GM21737 (cell line): ENCODE results near the gene LRRC71.

Source experiments
- ATAC-seq: cut with Tn5 transposase; IDR thresholded peaks from one replicate; pipeline ENCODE4 v1.9.1; 2021; ENCODE audit warnings: mild to moderate bottlenecking, moderate library complexity; ENCODE audit not compliant: unreplicated experiment

LRRC71 gene

DNA sequence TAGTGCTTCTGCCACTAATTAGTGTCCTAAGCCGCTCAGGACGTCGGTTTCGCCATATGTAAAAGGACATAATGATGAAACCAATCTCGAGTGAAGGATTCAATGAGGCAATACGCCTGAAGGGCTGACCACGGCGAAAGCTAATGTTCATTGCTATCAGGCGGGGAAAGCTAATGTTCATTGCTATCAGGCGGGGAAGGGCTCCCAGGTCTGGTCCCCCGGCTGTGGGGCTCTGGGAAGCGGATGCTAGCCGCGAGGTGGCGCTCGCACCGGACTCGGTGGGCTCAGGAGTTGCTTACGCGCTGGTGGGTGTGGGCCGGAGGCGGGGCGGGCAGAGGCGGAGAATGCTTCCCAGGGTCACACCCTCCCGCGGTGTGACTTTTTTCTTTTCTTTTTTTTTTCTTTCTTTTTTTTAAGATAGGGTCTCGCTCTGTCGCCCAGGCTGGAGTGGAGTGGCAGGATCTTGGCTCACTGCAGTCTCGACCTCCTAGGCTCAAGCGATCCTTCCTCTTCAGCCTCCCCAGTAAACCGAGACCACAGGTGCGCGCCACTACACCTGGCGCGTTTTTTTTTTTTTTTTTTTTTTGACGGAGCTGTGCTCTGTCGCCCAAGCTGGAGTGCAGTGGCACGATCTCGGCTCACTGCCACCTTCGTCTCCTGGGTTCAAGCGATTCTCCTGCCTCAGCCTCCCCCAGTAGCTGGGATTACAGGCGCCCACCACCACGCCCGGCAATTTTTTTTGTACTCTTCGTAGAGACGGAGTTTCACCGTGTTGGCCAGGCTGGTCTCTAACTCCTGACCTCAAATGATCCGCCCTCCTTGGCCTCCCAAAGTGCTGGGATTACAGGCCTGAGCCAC is 28.0 kb upstream of the LRRC71 start:
- no peak for ATAC-seq

DNA sequence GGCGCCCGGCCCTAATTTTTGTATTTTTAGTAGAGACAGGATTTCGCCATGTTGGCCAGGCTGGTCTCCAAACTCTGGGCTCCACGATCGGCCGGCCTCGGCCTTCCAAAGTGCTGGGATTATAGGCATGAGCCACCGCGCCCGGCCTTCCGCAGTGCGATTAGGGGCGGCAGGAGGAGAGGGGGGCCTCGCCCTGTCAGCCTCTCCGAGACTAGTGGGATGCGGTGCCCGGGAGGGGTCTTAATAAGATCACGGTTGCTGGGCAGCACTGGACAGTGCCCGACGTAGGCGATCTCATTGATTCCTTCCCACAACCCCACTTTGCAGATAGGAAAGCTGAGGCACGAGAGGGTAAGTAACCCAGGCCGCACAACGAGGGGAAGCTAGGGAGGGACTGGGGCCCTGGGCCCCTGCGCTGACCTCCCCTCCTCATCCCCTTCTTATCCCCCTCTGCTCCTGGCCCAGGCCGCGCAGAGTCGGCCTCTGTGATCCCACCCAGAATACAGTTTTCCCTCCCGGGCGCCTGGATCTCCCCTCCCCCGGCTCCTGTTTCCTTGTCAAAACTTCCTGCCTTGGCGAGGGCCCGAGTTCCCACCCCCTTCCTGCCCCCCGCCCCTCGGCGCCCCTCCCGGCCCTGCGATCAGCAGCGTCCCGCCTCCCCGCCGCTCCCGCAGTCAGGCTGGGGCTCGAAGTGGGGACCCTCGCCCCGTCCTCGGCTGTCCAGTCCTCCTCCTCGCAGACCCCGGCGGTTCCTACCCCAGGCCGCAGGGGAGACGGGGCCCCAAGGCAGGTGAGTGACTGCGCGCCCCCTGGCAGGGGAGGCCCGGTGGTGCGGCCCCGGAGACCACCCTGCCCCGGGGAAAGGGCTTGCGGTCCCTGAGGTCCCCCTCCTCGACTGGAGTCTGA is 27.1 kb upstream of the LRRC71 start, which contains the start of gene PEAR1:
Gene PEAR1 (plus strand): TSS at position 671 of the 906 bp plus-strand sequence. CDS start 10,209 bp downstream, outside the sequence.
- no peak for ATAC-seq

DNA sequence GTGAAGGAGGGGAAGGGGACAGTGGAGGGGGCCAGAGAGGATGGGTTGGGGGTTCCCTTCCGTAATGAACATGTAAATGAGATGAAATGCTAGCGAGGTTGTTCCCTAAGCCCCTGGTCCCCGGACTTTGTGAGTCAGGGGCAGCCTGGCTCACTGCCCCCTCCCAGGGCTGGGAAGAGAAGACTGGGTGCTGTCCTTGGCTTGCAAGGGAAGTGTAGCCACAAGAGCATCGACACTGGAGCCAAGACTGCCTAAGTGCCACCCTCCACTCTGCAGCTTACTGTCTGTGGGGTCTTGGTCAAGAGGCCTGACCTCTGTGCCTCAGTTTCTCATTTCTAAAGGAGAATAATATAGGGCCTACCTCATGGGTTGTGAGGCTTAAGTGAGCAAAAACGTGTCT is 26.4 kb upstream of the LRRC71 start:
- no peak for ATAC-seq

DNA sequence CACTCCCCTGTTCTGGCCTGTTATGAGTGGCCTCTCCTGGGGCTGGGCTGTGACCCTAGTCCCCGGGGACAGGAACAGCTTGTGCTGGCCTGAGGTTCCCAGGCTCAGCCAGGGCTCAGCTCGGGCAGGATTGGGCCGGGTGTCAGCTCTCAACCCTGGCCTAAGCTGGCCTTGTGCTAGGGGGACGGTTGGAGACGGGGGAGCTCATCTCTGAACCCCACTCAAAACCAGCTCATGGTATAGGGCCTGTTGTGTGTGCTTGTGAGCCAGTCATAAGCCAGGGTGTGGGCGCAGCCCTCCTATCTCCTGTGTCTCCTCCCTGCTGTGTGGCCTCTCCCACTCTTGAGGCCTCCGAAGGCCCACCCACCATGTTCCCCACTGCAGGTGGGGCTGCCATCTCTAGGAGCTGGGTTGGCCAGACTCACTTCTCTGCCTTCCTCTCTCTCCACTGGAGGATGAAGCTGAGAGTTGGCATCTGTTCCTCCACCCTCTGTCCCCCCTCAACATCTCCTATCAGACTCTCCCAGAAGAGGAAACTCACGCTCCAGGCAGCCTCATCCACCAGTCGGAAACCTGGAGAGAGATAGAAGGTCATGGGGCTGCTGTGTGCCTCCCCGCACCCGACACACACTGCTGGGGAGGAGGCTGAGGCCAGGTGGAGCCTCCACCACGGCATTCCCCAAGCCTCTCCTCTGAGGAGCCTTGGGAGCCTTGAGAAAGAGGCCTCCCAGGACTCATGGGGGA is 25.5 kb upstream of the LRRC71 start:
- ATAC-seq = no peak

DNA sequence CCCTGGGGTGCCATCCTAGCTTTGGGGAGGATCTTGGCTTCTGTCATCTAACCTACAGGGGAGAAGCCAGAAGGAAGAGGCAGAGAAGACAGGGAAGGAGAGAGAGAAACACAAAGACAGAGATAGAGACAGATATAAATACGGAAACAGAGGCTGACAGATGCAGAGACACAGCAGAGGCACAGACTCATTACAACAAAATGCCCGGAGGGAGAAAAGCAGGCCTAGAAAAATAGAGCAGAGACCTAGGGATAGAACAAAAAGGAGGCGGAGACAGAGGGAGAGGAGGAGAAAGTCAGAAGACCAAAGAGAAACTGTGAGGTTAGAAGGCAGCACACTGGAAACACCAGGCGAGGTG is 25.0 kb upstream of the LRRC71 start:
- ATAC-seq = no peak

DNA sequence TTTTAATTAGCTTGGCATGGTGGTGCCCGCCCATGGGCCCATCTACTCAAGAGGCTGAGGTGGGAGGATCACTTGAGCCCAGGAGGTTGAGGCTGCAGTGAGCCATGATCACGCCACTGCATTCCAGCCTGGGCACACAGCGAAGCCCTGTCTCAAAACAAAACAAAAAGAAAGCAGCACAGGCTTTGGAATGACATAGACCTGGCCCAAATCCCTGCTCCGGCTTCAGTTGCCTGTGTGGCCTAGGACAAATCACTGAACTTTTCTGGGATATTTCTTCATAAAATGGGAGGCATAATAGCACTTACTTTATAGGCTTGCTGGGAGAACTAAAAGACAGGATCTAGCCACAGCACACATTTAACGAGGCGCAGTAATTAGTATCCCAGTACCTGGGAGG is 24.5 kb upstream of the LRRC71 start:
- ATAC-seq = no peak

DNA sequence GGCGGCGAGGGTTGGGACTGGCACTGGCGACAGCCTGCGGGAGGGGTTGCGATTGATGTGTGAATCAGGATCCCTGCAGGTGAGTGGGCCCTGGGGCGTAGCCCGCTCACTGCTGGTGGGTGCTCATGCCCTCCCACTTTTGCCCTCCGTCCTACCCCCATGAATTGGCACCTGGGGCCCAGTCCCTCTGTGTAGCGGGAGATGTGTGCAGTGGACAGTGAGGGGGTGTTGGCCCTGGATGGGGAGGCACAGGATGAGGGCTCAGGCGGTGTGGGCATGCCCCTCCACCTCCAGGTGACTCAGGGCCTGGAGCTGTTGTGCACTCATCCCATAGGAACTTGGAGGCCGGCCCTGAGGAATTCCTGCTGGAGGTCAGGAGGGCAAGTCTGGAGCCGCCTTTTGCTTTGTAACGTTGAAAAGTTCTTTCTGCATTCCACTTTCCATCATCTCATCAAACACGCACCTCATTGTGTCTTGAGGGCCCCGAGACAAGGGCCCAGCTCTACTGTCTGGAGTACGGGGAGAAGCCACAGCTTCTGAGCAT is 23.9 kb upstream of the LRRC71 start:
- ATAC-seq = no peak

DNA sequence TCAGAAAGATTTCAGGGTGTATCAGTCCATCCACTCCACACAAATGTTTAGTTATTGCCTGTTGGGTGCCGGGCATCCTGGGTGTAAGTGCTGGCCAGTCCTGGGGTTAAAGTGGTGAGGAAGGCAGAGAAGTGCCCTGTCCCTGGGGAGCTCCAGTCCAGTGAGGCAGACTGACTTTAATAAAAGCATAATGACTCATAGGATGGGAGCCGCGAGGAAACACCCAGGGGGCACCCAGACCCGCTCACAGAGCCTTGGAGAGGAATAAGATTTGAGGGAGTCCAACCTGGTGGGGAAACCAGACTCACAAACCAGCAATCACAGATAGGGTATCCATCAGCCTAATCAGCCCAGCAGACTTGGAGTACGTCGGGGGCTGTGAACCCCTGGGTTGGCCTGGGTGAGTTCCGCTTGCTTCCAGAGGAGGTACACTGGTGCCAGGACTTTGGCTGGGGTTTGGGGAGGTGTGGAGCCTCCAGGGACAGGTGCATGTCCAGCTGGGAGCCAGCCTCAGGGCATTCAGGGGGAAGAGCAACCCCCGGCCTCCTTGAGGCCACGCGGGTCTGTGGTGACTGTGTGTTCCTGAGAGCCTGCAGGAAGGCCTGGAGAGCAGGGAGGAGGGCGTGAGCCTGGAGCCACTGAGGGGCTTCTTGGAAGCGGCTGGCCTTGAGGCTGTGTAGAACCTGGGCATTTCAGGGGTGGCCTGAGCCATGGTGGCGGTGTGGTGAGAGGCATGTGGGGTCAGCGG is 23.2 kb upstream of the LRRC71 start:
- ATAC-seq = no peak

DNA sequence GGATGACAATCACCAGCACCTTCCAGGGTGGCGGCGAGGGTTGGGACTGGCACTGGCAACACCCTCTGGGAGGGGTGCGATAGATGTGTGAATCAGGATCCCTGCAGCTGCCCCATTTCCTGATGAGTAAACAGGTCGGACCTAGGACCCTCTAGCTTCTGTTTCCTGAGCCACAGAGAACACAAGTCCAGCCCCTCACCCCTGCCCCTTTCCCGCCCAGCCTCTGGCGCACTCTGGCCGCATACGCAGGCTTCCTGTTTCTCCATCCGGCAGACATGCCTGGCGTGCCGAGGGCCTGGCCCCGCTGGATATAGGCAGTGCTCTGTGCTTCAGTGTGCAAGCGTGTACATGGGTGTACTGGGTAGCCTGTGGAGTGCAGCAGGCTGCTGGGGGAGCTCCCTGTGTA is 22.3 kb upstream of the LRRC71 start:
- no peak for ATAC-seq

DNA sequence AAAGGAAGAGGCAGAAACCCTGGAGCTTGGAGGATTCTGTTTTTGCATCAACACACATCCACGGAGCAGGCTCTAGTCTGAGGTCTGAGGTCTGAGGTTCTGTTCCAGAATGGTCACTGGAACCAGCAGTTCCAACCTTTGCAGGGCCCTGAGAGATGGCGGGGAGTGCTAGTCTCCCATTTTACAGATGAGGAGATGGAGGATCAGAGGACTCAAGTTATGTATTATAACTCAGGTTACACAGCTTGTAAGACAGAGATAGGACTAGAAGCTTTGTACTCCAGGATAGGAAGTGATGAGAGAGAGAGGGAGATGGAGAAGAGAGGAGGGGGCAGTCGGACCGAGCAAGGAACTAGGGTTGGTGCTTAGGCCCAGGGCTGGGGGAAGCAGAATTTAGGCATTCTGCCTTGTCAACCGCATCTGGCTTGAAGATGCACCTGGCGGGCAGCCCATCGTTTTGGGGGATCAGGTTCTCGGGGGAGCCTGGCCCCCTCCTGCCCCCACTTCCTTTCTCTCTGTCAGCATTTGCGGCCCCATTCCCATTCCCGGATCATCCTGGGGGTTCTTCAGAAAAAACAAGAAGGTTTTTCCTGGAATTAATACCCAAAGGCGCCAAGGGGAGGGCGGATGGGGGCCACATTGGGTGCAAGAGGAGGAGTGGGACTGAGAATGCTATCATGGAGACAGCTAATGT is 21.3 kb upstream of the LRRC71 start:
- ATAC-seq = no peak

DNA sequence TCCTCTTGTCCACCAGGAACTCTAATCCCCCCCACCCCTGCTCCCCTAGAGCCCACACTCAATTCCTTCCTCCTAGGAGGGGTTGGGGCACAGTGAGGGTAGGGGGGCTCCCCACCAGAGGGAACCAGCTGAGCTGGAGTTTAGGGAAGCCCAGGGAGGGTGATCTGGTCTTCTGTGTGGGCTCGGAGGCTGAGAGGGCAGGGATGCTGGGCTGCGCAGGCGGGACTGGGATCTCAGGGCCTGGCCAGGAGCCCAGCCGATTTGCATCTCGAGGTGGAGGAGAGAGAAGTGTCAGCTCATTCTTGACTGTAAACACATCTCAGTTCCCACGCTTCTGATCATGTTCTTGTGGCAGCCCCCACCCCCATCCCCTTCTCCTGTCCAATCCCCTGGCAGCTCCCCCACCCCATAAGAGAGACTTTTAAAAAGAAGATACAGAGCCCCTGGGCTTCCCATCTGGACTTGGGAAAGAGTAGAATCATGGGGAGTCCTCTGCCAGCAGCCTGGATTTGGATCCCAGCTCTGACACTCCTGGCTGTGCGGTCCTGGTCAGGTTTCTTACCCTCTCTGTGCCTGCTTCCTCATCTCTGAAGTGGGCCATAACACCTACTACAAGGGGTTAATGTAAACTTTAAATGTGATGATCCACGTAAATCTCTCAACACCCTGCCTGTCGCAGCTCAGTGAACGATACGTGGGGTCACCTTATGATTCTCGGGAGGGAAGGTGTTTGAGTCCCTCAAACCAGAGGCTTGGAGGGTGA is 20.3 kb upstream of the LRRC71 start:
- ATAC-seq = no peak

DNA sequence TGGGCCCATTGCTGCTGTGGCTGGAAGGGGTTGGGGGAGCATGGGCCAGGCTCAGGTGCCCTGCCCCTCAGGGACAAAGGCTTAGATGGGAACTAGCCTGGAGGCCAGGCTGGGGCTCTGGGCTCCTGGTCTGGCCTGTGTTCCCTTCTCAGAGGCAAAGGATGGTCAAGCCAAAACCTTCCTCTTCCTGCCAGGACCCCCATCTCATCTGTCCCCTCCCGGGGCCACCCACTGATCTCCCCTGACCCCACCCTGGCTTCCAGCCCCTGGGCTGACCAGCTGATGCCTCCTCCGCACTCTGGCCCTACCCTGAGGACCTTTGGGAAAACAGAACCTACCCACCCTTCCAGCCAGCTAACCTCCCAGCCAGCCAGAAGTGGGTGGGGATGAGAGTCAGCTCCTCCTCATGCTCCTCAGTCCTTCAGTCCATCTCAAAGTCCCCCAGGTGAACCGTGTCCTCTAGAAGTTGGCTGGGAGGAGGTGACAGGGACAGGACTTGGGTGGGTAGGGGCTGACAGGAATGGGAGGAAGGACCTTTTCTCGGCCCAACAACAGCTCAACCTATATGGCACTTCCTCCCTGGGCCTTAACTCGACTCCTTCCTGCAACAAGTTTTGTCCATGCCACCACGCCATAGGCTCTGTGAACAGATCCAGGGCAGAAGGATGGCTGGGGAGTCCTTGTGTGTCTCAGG is 19.4 kb upstream of the LRRC71 start:
- ATAC-seq = no peak

DNA sequence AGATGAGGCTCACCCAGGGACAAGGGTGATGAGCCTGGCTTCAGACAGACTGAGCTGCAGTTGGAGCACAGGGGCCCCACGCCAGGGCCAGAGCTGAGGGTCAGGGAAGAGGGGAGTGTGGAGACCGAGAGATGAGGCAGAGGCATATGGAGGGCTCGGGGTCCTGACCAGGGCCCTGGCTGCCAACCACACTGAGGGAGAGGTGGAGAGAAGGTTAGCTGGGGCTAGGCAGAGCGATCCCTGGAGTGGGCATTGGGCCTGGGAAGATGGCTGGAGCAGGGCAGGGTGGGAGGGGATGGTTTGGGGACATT is 18.9 kb upstream of the LRRC71 start:
- no peak for ATAC-seq

DNA sequence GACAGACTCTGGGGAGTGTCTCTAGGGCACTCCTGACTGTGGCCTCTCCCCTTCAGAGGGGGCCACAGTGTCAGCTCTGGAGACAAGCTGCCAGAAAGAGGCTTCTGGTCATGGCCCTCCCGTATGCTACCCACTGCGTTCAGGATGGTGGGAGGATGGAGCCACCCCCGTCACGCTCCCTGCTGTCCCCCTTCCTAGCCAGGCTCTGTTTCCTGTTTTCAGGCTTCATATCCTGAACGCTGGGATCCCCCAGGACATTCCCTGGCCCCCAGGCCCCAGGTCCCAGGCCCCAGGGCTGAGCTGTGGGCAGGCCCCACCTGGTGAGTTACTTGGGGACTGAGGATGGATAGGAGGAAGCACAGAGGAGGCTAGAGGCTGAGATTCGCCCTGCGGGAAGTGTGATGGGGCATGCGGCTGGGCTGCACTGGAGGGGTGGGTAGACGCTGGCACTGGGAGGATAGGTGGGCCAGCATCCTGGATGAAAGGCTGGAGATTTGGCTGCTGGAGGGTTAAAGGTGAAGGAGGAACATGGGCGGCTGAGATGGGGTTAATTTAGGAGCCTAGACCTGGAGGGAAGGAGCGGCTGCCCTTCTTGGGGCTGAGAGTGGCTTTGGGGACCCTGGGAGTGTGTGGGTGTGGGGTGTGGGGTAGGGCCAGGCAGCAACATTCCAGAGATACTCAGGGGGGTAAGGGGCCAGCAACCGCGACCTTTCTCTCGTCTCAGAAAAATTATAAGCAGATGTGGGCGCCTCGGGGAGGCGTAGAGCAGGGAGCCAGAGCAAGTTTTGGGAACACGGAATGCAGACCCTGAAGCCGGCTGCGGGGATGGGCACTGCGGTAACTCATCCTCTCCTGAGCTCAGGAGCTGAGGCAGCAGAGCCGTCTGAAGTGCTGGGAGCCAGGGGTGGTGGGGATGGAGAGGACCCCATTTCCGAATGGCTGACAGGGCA is 18.2 kb upstream of the LRRC71 start:
- ATAC-seq = no peak

DNA sequence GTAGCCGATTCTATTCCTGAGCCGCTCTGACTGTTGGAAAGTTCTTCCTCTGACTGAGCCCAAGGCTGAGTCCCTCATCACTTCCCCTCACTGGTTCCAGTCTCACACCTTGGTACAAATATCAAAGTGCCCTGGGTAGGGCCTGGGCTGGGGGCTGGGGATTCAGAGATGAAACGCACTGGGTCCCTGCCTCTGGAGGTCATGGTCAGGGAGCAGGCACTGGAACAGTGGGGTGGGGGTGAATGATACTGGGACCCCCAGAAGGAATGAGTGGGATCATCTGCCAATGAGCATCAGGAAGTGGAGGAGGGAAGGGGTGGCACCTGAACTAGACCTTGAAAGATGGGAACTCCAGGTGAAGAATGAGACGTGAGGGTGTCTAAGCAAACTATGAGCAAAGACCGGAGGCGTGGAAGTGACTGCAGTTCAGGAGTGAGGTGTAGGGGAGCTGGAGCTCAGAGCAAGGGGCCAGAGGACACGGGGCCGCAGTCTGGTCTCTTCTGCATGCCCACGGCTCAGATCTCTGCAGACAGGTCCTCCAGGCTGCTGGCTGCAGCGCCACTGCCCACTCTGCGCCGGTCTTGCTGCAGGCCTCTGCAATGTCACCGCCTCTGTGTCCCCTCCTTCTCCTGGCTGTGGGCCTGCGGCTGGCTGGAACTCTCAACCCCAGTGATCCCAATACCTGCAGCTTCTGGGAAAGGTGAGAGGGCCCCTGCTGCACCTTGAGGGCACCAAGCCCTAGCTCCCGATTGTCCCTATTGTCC is 16.9 kb upstream of the LRRC71 start:
- ATAC-seq = no peak

DNA sequence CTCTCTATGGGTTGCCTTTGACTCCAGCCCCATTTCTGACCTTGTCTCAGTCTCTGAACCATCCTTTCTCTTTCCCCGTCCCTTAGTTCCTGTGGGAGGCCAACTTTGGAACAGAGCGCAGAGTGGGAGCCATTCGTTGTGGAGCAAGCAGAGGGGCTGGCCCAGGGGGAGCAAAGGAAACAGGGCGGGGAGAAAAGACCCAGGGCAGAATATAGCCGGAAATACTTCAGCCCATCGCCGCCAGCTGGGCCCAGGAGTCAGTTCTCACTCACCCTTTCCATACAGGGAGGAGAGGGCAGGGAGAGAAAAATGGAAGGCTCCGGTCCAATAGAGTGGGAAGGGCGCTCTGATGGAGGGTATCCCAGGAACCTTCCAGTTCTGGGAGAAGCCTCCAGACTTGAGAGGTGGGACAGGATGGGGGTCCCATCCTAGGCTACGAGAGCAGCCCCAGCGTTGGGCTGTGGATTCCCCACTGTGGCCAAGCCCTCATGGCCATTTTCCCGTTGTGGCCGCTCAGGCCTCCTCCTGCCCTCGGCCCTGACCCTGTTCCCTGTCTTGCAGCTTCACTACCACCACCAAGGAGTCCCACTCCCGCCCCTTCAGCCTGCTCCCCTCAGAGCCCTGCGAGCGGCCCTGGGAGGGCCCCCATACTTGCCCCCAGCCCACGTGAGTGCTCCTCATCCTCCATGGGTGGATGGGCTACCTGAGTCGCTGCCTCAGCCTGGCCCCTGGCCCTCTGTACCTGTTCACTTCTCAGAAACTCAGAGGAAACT is 16.1 kb upstream of the LRRC71 start:
- ATAC-seq = no peak
